HG02970 (cell line): ENCODE results near the gene STN1.

Experiments used
- ATAC-seq: cut with Tn5 transposase; IDR thresholded peaks from one replicate; pipeline ENCODE4 v1.9.1; 2021; ENCODE audit warnings: mild to moderate bottlenecking, moderate library complexity, moderate number of reproducible peaks; ENCODE audit not compliant: unreplicated experiment, low FRiP score

Gene STN1

GRCh38 chr10:103870516-103870915 lies 47.5 kb downstream of the STN1 start:
- ATAC-seq = no peak

- ATAC-seq = no peak
These were observed 48.6 kb downstream of the STN1 start for GRCh38 chr10:103869336-103869735.

- ATAC-seq = no peak
These were observed 49.8 kb downstream of the STN1 start for GRCh38 chr10:103868200-103868599.

GRCh38 chr10:103861505-103861904 lies 56.5 kb downstream of the STN1 start:
- no peak for ATAC-seq

- ATAC-seq = no peak
These were observed 58.6 kb downstream of the STN1 start for GRCh38 chr10:103859161-103860086.

- no peak for ATAC-seq
These were observed 59.6 kb downstream of the STN1 start for GRCh38 chr10:103858360-103858759.

GRCh38 chr10:103856797-103857170 lies 61.2 kb downstream of the STN1 start:
- ATAC-seq = no peak

GRCh38 chr10:103855852-103856796 lies 61.9 kb downstream of the STN1 start:
- ATAC-seq = no peak

GRCh38 chr10:103855424-103855823 lies 62.6 kb downstream of the STN1 start, which contains the start of gene SH3PXD2A:
Gene SH3PXD2A (minus strand): TSS chr10:103855576. CDS start chr10:103855266, 310 bp downstream.
- ATAC-seq = no peak

- ATAC-seq = no peak
These were observed 63.1 kb downstream of the STN1 start for GRCh38 chr10:103854686-103855391.

- ATAC-seq = no peak
These were observed 63.7 kb downstream of the STN1 start for GRCh38 chr10:103854265-103854685.

GRCh38 chr10:103853428-103854264 lies 64.3 kb downstream of the STN1 start:
- ATAC-seq = no peak

- ATAC-seq = no peak
These were observed 65.1 kb downstream of the STN1 start for GRCh38 chr10:103852856-103853255.

- no peak for ATAC-seq
These were observed 65.7 kb downstream of the STN1 start for GRCh38 chr10:103852189-103852711.

GRCh38 chr10:103851261-103851660 lies 66.7 kb downstream of the STN1 start:
- no peak for ATAC-seq

- ATAC-seq = no peak
These were observed 67.5 kb downstream of the STN1 start for GRCh38 chr10:103850572-103850895.

- no peak for ATAC-seq
These were observed 68.0 kb downstream of the STN1 start for GRCh38 chr10:103849880-103850571.

- ATAC-seq = no peak
These were observed 68.6 kb downstream of the STN1 start for GRCh38 chr10:103849212-103849877.
